Fibroblast of skin of back (primary cell): Measurements from ENCODE around the gene ACADL.
"Not testable (repeated sequence)": the region's sequence is repeated elsewhere in the genome, so short reads cannot be mapped to it uniquely, and the experiment has no call there.

Source experiments
- DNase-seq: peaks from one replicate; pipeline ENCODE4 v3.0.0-alpha.2; 2013

Gene ACADL

GRCh38 chr2:210199854-210200253 lies 25.4 kb downstream of the ACADL start:
- DNase-seq = no peak

DNA sequence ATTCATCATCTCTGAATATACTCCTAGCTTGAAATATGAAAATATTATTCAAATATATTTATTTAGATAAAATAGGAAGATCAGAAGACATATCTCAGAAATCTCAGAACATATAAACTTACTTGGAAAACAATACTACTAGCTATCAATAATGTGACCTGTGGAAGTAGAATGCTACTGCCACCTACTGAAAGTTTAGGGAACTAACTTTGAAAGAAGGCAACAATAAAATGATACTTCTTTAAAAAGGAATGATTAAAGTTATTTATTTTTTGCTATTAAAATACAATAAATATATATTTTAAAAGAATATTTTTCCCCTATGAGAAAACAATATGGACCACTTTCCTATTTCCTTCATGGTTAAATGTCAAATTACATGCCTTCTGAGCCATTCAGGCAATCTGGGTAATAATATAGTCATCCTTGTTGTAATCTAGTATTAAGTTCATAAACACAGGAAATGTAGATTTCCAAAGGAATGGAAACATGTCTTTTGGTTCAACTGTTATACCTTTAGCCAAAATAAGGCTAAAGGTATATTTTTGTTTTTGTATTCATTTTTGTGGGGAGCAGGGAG lies 26.0 kb downstream of the ACADL start:
- peak; percentile 27 for DNase-seq

GRCh38 chr2:210198326-210198725 lies 26.9 kb downstream of the ACADL start:
- DNase-seq = peak; percentile 52

- no peak for DNase-seq
These were observed 27.5 kb downstream of the ACADL start for GRCh38 chr2:210197720-210198119.

- DNase-seq = peak; percentile 32
These were observed 30.0 kb downstream of the ACADL start for GRCh38 chr2:210195101-210195852.

DNA sequence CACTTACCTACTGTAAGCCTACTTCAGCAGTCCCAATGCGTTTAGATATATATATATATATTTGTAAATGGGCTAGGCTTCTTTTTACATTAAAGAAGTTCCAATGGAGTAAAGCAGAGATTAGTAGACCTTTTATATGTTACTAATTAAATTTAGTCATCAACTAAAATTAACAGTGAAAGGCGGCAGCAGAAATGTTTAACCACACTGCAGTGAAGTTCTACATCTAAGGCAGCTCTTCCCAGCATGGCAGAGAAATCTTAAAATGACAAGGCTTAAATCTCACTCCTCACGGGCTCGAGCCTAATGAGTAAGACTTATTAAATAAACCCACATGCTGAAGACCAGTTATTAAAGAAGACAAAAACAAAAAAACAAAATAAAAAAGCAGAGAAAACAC lies 34.9 kb downstream of the ACADL start:
- no peak for DNase-seq

GRCh38 chr2:210189452-210190138 lies 35.7 kb downstream of the ACADL start:
- DNase-seq = no peak

DNA sequence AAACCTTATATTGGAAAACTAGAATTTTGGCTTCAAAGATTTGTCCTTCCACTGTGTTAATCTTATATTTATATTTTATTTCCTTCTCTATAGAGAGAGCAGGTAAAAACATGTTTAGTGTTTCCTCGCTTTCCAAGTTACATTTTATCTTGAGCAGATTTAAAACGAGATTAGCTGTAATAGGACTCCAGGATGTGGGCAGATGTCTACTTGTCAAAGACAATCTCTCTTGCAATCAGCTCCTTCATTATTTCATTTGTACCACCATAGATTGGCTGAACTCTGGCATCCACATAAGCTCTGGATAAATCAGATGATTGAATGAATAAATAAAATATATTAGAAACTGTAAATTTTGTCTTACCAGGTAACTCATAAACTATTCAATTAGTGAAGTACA lies 36.5 kb downstream of the ACADL start:
- no peak for DNase-seq

DNA sequence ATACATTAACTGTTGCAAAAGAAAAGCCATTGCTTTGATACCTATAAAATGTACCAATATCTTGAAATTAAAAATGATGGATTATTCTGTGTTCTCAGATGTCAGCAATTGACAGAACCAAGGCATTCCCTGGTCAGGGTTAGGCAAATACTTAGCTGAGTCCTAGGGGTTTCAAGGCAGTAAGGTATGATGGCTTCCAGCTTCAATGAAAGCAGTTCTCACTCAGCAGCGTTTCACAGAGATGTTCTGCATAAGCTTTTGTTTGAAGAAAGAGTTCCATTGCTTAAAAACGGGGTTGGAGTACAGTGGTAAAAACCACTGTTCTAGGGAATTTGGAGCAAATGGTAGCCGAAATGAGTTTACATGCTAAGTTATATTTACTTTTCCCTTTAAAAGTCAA lies 37.1 kb downstream of the ACADL start:
- DNase-seq = no peak

- not testable (repeated sequence) for DNase-seq
These were observed 41.3 kb downstream of the ACADL start for GRCh38 chr2:210183936-210184335.

DNA sequence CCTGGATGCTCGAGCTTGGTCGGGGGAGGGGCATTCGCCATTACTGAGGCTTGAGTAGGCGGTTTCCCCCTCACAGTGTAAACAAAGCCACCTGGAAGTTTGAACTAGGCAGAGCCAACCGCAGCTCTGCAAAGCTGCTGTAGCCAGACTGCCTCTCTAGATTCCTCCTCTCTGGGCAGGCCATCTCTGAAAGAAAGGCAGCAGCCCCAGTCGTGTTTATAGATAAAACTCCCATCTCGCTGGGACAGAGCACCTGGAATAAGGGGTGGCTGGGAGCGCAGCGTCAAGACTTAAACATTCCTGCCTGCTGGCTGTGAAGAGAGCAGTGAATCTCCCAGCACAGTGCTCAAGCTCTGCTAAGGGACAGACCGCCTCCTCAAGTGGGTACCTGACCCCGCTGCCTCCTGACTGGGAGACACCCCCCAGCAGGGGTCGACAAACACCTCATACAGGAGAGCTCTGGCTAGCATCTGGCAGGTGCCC lies 43.6 kb downstream of the ACADL start:
- DNase-seq = not testable (repeated sequence)

DNA sequence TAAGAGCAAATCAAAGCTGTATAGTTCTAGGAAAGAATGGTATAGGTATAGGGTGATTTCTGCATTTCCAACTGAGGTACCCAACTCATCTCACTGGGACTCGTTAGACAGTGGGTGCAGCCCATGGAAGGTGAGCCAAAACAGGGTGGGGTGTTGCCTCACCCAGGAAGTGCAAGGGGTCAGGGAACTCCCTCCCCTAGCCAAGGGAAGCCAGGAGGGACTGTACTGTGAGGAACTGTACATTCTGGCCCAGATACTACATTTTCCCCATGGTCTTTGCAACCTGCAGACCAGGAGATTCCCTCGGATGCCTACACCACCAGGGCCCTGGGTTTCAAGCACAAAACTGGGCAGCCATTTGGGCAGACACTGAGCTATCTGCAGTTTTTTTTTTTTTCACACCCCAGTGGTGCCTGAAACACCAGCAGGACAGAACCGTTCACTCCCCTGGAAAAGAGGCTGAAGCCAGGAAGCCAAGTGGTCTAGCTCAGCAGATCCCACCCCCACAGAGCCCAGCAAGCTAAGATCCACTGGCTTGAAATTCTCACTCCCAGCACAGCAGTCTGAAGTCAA lies 44.1 kb downstream of the ACADL start:
- DNase-seq = not testable (repeated sequence)

GRCh38 chr2:210180477-210180876 lies 44.8 kb downstream of the ACADL start:
- DNase-seq = no peak

- no peak for DNase-seq
These were observed 45.8 kb downstream of the ACADL start for GRCh38 chr2:210179351-210179990.

DNA sequence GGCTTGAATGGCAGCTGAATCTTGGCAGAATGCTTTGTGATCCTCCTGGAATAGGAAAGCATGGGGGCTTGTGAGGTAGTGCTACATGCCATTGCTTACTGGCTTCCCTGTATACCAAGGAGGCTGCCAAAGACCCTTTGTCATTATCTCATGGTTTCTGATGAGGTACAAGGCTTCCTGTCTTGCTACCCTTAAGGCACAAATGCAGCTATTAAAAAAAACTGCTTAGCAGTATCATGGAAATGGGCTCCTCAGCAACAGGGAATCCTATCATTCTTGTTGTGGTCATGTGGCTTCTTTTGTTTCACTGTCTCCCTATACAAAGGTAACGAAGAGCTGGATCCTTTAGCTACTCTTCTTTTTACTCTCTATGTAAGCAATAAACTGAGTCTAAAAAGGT lies 47.5 kb downstream of the ACADL start:
- no peak for DNase-seq

DNA sequence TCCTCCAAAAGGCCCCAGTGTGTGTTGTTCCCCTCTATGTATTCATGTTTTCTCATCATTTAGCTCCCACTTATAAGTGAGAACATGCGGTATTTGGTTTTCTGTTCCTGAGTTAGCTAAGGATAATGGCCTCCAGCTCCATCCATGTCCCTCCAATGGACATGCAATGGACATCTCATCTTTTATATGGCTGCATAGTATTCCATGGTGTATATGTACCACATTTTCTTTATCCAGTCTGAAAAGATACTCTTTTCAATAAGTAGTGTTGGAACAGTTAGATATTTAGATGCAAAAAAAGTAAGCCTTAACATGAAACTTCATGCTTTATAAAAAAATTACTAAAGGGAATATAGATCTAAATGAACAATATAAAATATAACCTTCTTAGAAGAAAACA lies 48.1 kb downstream of the ACADL start:
- DNase-seq = not testable (repeated sequence)

DNA sequence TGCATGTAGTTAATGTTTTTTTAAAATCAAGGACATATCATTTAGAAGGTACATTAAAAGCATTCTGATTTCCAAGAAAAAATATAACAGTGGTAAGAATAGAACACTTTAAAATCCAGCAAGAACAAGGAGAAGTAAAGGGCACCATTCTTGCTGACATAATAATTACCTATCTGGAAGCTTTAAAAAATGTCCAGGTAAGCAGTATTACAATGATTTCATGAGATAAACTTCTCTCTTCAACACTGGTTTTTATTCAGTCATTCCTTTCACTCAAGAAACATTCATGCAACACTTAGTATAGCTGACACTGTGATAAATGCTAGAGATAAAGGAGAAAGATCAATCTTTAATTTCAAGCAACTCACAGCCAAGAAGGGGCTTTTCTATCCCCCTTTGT lies 51.2 kb downstream of the ACADL start:
- no peak for DNase-seq

DNA sequence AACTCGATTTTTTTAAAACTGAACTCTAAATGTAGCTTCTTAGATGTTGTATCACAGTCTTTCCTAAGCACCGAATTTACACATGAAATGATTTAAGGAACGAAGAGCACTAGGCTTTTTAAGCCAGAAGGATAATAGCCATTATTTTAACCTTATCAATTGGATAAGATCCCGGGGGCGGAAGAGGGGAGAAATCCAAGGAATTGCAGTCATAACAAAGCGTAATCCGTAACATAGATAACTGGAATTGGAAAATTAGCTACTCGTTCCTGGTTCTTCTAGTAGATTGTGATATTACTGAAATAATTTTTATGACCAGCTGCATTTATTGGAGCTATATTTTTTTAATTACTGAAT lies 53.0 kb downstream of the ACADL start:
- DNase-seq = no peak

DNA sequence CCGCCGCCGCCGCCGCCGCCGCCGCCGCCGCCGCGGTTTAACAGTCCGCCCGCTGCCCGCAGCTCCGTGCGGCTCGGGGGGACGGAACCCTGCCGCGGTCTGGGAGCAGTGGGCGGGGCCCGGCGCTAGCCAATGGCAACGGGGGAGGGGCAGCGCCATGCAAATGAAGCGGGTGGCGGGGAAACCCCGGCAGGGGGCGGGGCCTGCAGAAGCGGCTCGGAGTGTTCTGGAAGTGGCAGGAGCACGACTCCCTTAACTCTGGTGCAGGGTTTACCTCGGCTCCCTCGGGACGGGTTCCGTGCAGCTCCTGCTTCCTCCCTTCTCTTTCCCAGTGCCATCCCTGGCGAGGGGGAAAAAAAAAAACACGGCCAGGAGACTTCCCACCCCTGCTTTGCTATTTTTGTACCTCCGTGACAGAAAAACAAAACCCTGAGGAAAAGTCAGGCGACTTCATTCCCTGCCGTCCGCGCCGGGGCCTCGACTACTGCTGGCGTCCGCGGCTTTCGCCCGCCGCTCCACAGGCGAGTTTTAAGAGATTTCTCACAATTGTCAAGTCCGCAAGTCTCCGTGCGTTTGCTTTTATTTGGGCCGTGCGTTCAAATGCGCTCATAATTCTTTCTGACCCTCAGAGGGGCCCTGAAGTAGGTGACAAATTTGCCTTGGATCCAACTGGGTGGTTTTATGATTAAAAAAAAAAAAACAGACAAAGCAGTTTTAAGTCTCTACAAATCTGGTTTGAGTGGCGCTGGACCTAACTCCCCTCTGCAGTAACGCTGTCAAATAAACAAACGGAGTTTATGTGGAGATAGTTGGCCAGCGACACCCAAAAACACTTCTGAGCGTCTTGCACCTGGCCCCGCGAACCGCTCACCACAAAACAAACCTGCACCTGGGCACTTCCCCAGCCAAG lies 53.7 kb downstream of the ACADL start, which contains the start of gene KANSL1L:
Gene KANSL1L, minus strand, starts transcription at position 101 of the 910 bp plus-strand sequence. CDS start 16,827 bp downstream, outside the sequence.
- peak; percentile 94 for DNase-seq

DNA sequence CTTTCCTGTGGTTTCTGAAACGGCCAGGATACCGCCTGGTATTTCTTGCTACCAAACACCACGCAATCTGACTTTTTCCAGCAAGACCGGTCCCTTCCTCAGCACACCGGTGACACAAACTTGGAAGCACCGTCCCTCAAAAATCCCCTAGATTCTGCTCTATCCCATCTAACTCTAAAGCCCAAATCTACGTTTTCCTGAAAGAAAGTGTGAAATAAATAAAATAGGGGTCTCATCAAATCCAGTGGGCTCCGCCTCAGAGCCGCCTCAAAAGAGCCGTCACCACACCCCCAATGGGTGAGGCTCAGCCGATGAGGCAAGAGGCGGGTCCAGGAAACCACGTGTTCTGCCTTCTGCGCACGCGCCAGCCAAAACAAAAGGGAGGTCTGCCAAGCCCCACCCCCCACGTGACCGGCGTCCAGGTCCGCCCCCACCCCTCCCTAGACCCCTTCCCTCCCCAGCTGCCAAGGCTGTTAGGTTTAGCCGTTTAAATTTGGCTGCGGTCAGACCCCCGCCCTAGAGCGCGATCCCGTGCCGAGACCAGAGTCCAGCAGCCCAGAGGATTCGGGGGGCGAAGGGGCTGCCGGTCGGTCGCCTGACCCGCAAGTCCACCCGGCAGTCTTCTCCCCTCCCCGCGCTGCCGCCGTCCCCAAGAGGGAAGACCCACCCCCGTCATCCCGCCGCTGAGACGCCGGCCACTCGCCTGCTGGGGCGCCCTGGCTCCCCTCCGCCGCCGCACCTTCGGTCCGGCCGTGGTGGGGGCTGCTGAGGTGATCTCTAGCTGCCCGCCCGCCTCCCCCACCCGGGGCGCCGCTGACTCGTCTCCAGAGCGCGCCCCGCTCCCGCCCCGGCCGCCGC lies 54.6 kb downstream of the ACADL start:
- DNase-seq = peak; percentile 93

- no peak for DNase-seq
These were observed 55.1 kb downstream of the ACADL start for GRCh38 chr2:210170196-210170445.
